ENCODE measurements around the gene AFF2. TPM values are rescaled to one million over a fixed set of nuclear protein-coding genes. Genes with fewer than 3 reads are reported as not detected.

The AFF2 gene
- total RNA-seq, 1 experiment from 2014 or later: 231 TPM

- H2AFZ ChIP-seq (ENCODE audit: low read length): no peak overlapping the region
- DNase-seq: no peak
- no peaks in the 10 kb centered on the region for H4K20me1 ChIP-seq (ENCODE audit: insufficient read depth, low read depth, low read length)
- H3K9ac ChIP-seq (ENCODE audit: low read length): no peak overlapping the region; the same call in 1 of the 2 replicates
- peaks cover 81% of the 10 kb centered on the region for H3K79me2 ChIP-seq (ENCODE audit: low read length)
- H3K9me3 ChIP-seq (ENCODE audit: low read length): no peaks in the 10 kb centered on the region
- peak overlapping the region; percentile 56 for H3K4me2 ChIP-seq (ENCODE audit: low read depth, low read length, poor library complexity, severe bottlenecking)
- no peaks in the 10 kb centered on the region for H3K27me3 ChIP-seq (ENCODE audit: low read length)
- H3K27ac ChIP-seq (ENCODE audit: low read length): peak overlapping the region; percentile 52
- H3K4me3 ChIP-seq (ENCODE audit: low read length): peak overlapping the region; percentile 25; the same call in 1 of the 2 replicates
- no peaks in the 10 kb centered on the region for H3K36me3 ChIP-seq (ENCODE audit: insufficient read depth, low read length)
- H3K9me2 ChIP-seq (replicated peaks; ENCODE audit: insufficient read depth, low read length): no peaks in the 10 kb centered on the region
- H3K4me1 ChIP-seq (ENCODE audit: low read length): peaks cover 54% of the 10 kb centered on the region
These were observed 283.7 kb downstream of the AFF2 start for GRCh38 chrX:148784137-148784536.

GRCh38 chrX:148784856-148785255 lies 284.4 kb downstream of the AFF2 start:
- H3K9me3 ChIP-seq (ENCODE audit: low read length): no peaks in the 10 kb centered on the region
- H3K36me3 ChIP-seq (ENCODE audit: insufficient read depth, low read length): no peaks in the 10 kb centered on the region
- H3K4me2 ChIP-seq (ENCODE audit: low read depth, low read length, poor library complexity, severe bottlenecking): peak overlapping the region; percentile 56
- no peaks in the 10 kb centered on the region for H4K20me1 ChIP-seq (ENCODE audit: insufficient read depth, low read depth, low read length)
- DNase-seq: peak; percentile 71
- H3K4me1 ChIP-seq (ENCODE audit: low read length): peaks cover 54% of the 10 kb centered on the region
- H3K79me2 ChIP-seq (ENCODE audit: low read length): peaks cover 86% of the 10 kb centered on the region
- peak overlapping the region; percentile 25; the same call in 1 of the 2 replicates for H3K4me3 ChIP-seq (ENCODE audit: low read length)
- H2AFZ ChIP-seq (ENCODE audit: low read length): no peak overlapping the region
- H3K9me2 ChIP-seq (replicated peaks; ENCODE audit: insufficient read depth, low read length): no peaks in the 10 kb centered on the region
- peak overlapping the region; percentile 21; the same call in 1 of the 2 replicates for H3K9ac ChIP-seq (ENCODE audit: low read length)
- H3K27ac ChIP-seq (ENCODE audit: low read length): peak overlapping the region; percentile 52
- no peaks in the 10 kb centered on the region for H3K27me3 ChIP-seq (ENCODE audit: low read length)

GRCh38 chrX:148785256-148785655 lies 284.8 kb downstream of the AFF2 start:
- H2AFZ ChIP-seq (ENCODE audit: low read length): no peak overlapping the region
- peaks cover 89% of the 10 kb centered on the region for H3K79me2 ChIP-seq (ENCODE audit: low read length)
- H3K27me3 ChIP-seq (ENCODE audit: low read length): no peaks in the 10 kb centered on the region
- no peaks in the 10 kb centered on the region for H3K9me3 ChIP-seq (ENCODE audit: low read length)
- H4K20me1 ChIP-seq (ENCODE audit: insufficient read depth, low read depth, low read length): no peaks in the 10 kb centered on the region
- no peak overlapping the region for H3K4me3 ChIP-seq (ENCODE audit: low read length)
- H3K27ac ChIP-seq (ENCODE audit: low read length): peak overlapping the region; percentile 52
- DNase-seq: peak; percentile 64
- no peaks in the 10 kb centered on the region for H3K36me3 ChIP-seq (ENCODE audit: insufficient read depth, low read length)
- H3K9ac ChIP-seq (ENCODE audit: low read length): peak overlapping the region; percentile 21; the same call in 1 of the 2 replicates
- H3K4me2 ChIP-seq (ENCODE audit: low read depth, low read length, poor library complexity, severe bottlenecking): peak overlapping the region; percentile 56
- no peaks in the 10 kb centered on the region for H3K9me2 ChIP-seq (replicated peaks; ENCODE audit: insufficient read depth, low read length)
- H3K4me1 ChIP-seq (ENCODE audit: low read length): peaks cover 54% of the 10 kb centered on the region

- Histone ChIP-seq H3K4me2 (ENCODE audit: low read depth, low read length, poor library complexity, severe bottlenecking) (no peak overlapping the region), H3K4me1 (ENCODE audit: low read length) (peaks cover 38% of the 10 kb centered on the region), H3K79me2 (ENCODE audit: low read length) (peaks cover 82% of the 10 kb centered on the region), H2AFZ (ENCODE audit: low read length) (no peak overlapping the region), H3K9me2 (replicated peaks; ENCODE audit: insufficient read depth, low read length) (no peaks in the 10 kb centered on the region), H3K27me3 (ENCODE audit: low read length) (no peaks in the 10 kb centered on the region), H3K9me3 (ENCODE audit: low read length) (no peaks in the 10 kb centered on the region), H3K9ac (ENCODE audit: low read length) (no peak overlapping the region), H3K27ac (ENCODE audit: low read length) (no peak overlapping the region), H3K36me3 (ENCODE audit: insufficient read depth, low read length) (no peaks in the 10 kb centered on the region; the same call in 1 of the 2 replicates), H4K20me1 (ENCODE audit: insufficient read depth, low read depth, low read length) (no peaks in the 10 kb centered on the region), H3K4me3 (ENCODE audit: low read length) (no peak overlapping the region)
- DNase-seq: no peak
These were observed 288.0 kb downstream of the AFF2 start for GRCh38 chrX:148788449-148788848.

GRCh38 chrX:148794350-148794749 lies 293.9 kb downstream of the AFF2 start:
- no peaks in the 10 kb centered on the region for H3K27me3 ChIP-seq (ENCODE audit: low read length)
- H3K36me3 ChIP-seq (ENCODE audit: insufficient read depth, low read length): no peaks in the 10 kb centered on the region; the same call in 1 of the 2 replicates
- peaks cover 6% of the 10 kb centered on the region; the same call in 1 of the 2 replicates for H3K4me1 ChIP-seq (ENCODE audit: low read length)
- H3K79me2 ChIP-seq (ENCODE audit: low read length): peaks cover 76% of the 10 kb centered on the region
- H3K4me2 ChIP-seq (ENCODE audit: low read depth, low read length, poor library complexity, severe bottlenecking): no peak overlapping the region
- no peak overlapping the region for H2AFZ ChIP-seq (ENCODE audit: low read length)
- H3K9ac ChIP-seq (ENCODE audit: low read length): no peak overlapping the region
- no peak overlapping the region for H3K4me3 ChIP-seq (ENCODE audit: low read length)
- H3K27ac ChIP-seq (ENCODE audit: low read length): no peak overlapping the region
- H3K9me3 ChIP-seq (ENCODE audit: low read length): no peaks in the 10 kb centered on the region
- no peaks in the 10 kb centered on the region for H3K9me2 ChIP-seq (replicated peaks; ENCODE audit: insufficient read depth, low read length)
- DNase-seq: no peak
- no peaks in the 10 kb centered on the region for H4K20me1 ChIP-seq (ENCODE audit: insufficient read depth, low read depth, low read length)

- no peaks in the 10 kb centered on the region for H3K27me3 ChIP-seq (ENCODE audit: low read length)
- H2AFZ ChIP-seq (ENCODE audit: low read length): no peak overlapping the region
- peaks cover 68% of the 10 kb centered on the region for H3K79me2 ChIP-seq (ENCODE audit: low read length)
- no peak overlapping the region for H3K4me3 ChIP-seq (ENCODE audit: low read length)
- no peaks in the 10 kb centered on the region for H4K20me1 ChIP-seq (ENCODE audit: insufficient read depth, low read depth, low read length)
- no peaks in the 10 kb centered on the region for H3K9me3 ChIP-seq (ENCODE audit: low read length)
- peaks cover 8% of the 10 kb centered on the region for H3K4me1 ChIP-seq (ENCODE audit: low read length)
- no peak overlapping the region for H3K27ac ChIP-seq (ENCODE audit: low read length)
- no peaks in the 10 kb centered on the region for H3K9me2 ChIP-seq (replicated peaks; ENCODE audit: insufficient read depth, low read length)
- no peak overlapping the region for H3K9ac ChIP-seq (ENCODE audit: low read length)
- no peak for DNase-seq
- H3K36me3 ChIP-seq (ENCODE audit: insufficient read depth, low read length): no peaks in the 10 kb centered on the region
- H3K4me2 ChIP-seq (ENCODE audit: low read depth, low read length, poor library complexity, severe bottlenecking): no peak overlapping the region
These were observed 304.4 kb downstream of the AFF2 start for GRCh38 chrX:148804579-148805355.

- Histone ChIP-seq H4K20me1 (ENCODE audit: insufficient read depth, low read depth, low read length) (no peaks in the 10 kb centered on the region), H3K79me2 (ENCODE audit: low read length) (peaks cover 80% of the 10 kb centered on the region), H3K4me1 (ENCODE audit: low read length) (peaks cover 12% of the 10 kb centered on the region), H3K4me3 (ENCODE audit: low read length) (no peak overlapping the region), H3K36me3 (ENCODE audit: insufficient read depth, low read length) (no peaks in the 10 kb centered on the region), H3K9me2 (replicated peaks; ENCODE audit: insufficient read depth, low read length) (no peaks in the 10 kb centered on the region), H3K9me3 (ENCODE audit: low read length) (no peaks in the 10 kb centered on the region), H3K27me3 (ENCODE audit: low read length) (no peaks in the 10 kb centered on the region), H2AFZ (ENCODE audit: low read length) (no peak overlapping the region), H3K27ac (ENCODE audit: low read length) (no peak overlapping the region), H3K4me2 (ENCODE audit: low read depth, low read length, poor library complexity, severe bottlenecking) (no peak overlapping the region), H3K9ac (ENCODE audit: low read length) (no peak overlapping the region)
- DNase-seq: no peak
These were observed 305.9 kb downstream of the AFF2 start for GRCh38 chrX:148806145-148806870.

- DNase-seq: no peak
- Histone ChIP-seq H3K9me3 (ENCODE audit: low read length) (no peaks in the 10 kb centered on the region), H3K9me2 (replicated peaks; ENCODE audit: insufficient read depth, low read length) (no peaks in the 10 kb centered on the region), H3K9ac (ENCODE audit: low read length) (no peak overlapping the region), H3K4me1 (ENCODE audit: low read length) (peaks cover 27% of the 10 kb centered on the region), H3K27me3 (ENCODE audit: low read length) (no peaks in the 10 kb centered on the region), H2AFZ (ENCODE audit: low read length) (no peak overlapping the region), H3K36me3 (ENCODE audit: insufficient read depth, low read length) (no peaks in the 10 kb centered on the region), H3K79me2 (ENCODE audit: low read length) (peaks cover 67% of the 10 kb centered on the region), H3K27ac (ENCODE audit: low read length) (no peak overlapping the region), H4K20me1 (ENCODE audit: insufficient read depth, low read depth, low read length) (no peaks in the 10 kb centered on the region), H3K4me2 (ENCODE audit: low read depth, low read length, poor library complexity, severe bottlenecking) (no peak overlapping the region), H3K4me3 (ENCODE audit: low read length) (no peak overlapping the region)
These were observed 308.4 kb downstream of the AFF2 start for GRCh38 chrX:148808833-148809232.
